ENCODE data around the gene PTGR2. TPM values are rescaled to one million over a fixed set of nuclear protein-coding genes. Genes with fewer than 3 reads are reported as not detected.

Gene PTGR2
- total RNA-seq, 1 experiment from 2014 or later = 16.0 TPM

- no TSS peak for BruUV-seq (replicated peaks)
- POLR2A ChIA-PET (ENCODE audit: low non-redundant PET) = no interaction called here
Observed at GRCh38 chr14:73811164-73811503, 40.5 kb upstream of the PTGR2 start.

DNA sequence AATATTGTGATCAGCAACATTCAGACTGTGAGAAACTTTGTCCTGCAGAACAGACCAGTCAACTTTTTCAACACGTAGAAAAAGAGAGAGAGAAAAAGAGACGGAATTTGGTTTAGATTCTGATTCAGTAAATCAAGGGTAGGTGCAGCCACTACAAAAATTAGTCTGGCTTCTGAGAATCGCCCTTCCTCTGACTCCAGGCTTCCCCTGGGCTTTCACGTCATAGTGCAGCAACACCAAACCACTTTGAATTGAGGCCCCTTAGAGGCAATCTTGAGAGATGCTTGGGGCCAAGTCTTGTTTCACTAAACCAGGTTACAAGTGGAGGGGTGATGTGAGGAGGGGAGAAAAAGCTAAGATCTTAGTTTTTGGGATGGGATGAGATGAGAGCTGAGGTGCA is 37.5 kb upstream of the PTGR2 start:
- Histone ChIP-seq H3K9me3 (ENCODE audit: low read depth, low read length, poor library complexity, severe bottlenecking) (no peaks in the 10 kb centered on the region), H3K4me3 (ENCODE audit: low read depth, low read length, poor library complexity, severe bottlenecking) (no peak overlapping the region), H3K4me1 (ENCODE audit: insufficient read depth, low read length, poor library complexity, severe bottlenecking) (no peaks in the 10 kb centered on the region), H3K27me3 (replicated peaks; ENCODE audit: insufficient read depth, low read depth, low read length, poor library complexity) (no peaks in the 10 kb centered on the region), H3K27ac (ENCODE audit: low read depth, low read length, poor library complexity, severe bottlenecking) (no peak overlapping the region), H3K36me3 (ENCODE audit: insufficient read depth, low read length, poor library complexity, severe bottlenecking) (no peaks in the 10 kb centered on the region)
- BruUV-seq (replicated peaks) = no TSS peak
- TF ChIP-seq CTCF (conservative IDR thresholded peaks at IDR 0.05; ENCODE audit: low read depth, low read length) = no peak
- TF ChIP-seq EZH2 (IDR thresholded peaks at IDR 0.05; ENCODE audit: borderline replicate concordance, low read depth, low read length, poor library complexity, severe bottlenecking) = no peak
- intact Hi-C loops (cut with micrococcal nuclease; ENCODE audit: unreplicated experiment) = no loop called here
- ChIA-PET POLR2A (ENCODE audit: low non-redundant PET) (no interaction called here), CTCF (no interaction called here)
- DNase-seq (ENCODE audit: low spot score) = no peak

More at GRCh38 chr14:73811164-73811503, 40.5 kb upstream of the PTGR2 start:
- Histone ChIP-seq H3K36me3 (ENCODE audit: insufficient read depth, low read length, poor library complexity, severe bottlenecking) (no peaks in the 10 kb centered on the region), H3K4me3 (ENCODE audit: low read depth, low read length, poor library complexity, severe bottlenecking) (no peak overlapping the region), H3K4me1 (ENCODE audit: insufficient read depth, low read length, poor library complexity, severe bottlenecking) (no peaks in the 10 kb centered on the region), H3K27me3 (replicated peaks; ENCODE audit: insufficient read depth, low read depth, low read length, poor library complexity) (no peaks in the 10 kb centered on the region), H3K27ac (ENCODE audit: low read depth, low read length, poor library complexity, severe bottlenecking) (no peak overlapping the region), H3K9me3 (ENCODE audit: low read depth, low read length, poor library complexity, severe bottlenecking) (no peaks in the 10 kb centered on the region)
- intact Hi-C loops (cut with micrococcal nuclease; ENCODE audit: unreplicated experiment) = no loop called here
- no peak for DNase-seq (ENCODE audit: low spot score)
- CTCF ChIA-PET = no interaction called here
- no peak for TF ChIP-seq CTCF (conservative IDR thresholded peaks at IDR 0.05; ENCODE audit: low read depth, low read length)
- no peak for TF ChIP-seq EZH2 (IDR thresholded peaks at IDR 0.05; ENCODE audit: borderline replicate concordance, low read depth, low read length, poor library complexity, severe bottlenecking)

GRCh38 chr14:73815849-73816248 is 35.8 kb upstream of the PTGR2 start:
- CTCF ChIA-PET = no interaction called here
- Histone ChIP-seq H3K9me3 (ENCODE audit: low read depth, low read length, poor library complexity, severe bottlenecking) (no peaks in the 10 kb centered on the region), H3K27ac (ENCODE audit: low read depth, low read length, poor library complexity, severe bottlenecking) (no peak overlapping the region), H3K36me3 (ENCODE audit: insufficient read depth, low read length, poor library complexity, severe bottlenecking) (no peaks in the 10 kb centered on the region), H3K27me3 (replicated peaks; ENCODE audit: insufficient read depth, low read depth, low read length, poor library complexity) (no peaks in the 10 kb centered on the region), H3K4me1 (ENCODE audit: insufficient read depth, low read length, poor library complexity, severe bottlenecking) (no peaks in the 10 kb centered on the region), H3K4me3 (ENCODE audit: low read depth, low read length, poor library complexity, severe bottlenecking) (no peak overlapping the region)
- no TSS peak for BruUV-seq (replicated peaks)
- intact Hi-C loops (cut with micrococcal nuclease; ENCODE audit: unreplicated experiment) = no loop called here
- no peak for TF ChIP-seq EZH2 (IDR thresholded peaks at IDR 0.05; ENCODE audit: borderline replicate concordance, low read depth, low read length, poor library complexity, severe bottlenecking)
- POLR2A ChIA-PET (ENCODE audit: low non-redundant PET) = no interaction called here
- DNase-seq (ENCODE audit: low spot score) = no peak

- intact Hi-C loops (cut with micrococcal nuclease; ENCODE audit: unreplicated experiment) = no loop called here
- CTCF ChIA-PET = no interaction called here
- TF ChIP-seq CTCF (conservative IDR thresholded peaks at IDR 0.05; ENCODE audit: low read depth, low read length) = no peak
- no peak for TF ChIP-seq EZH2 (IDR thresholded peaks at IDR 0.05; ENCODE audit: borderline replicate concordance, low read depth, low read length, poor library complexity, severe bottlenecking)
Observed at GRCh38 chr14:73816393-73816816, 35.2 kb upstream of the PTGR2 start.

More at GRCh38 chr14:73816393-73816816, 35.2 kb upstream of the PTGR2 start:
- no peak overlapping the region for H3K27ac ChIP-seq (ENCODE audit: low read depth, low read length, poor library complexity, severe bottlenecking)
- H3K4me1 ChIP-seq (ENCODE audit: insufficient read depth, low read length, poor library complexity, severe bottlenecking) = no peaks in the 10 kb centered on the region
- H3K4me3 ChIP-seq (ENCODE audit: low read depth, low read length, poor library complexity, severe bottlenecking) = no peak overlapping the region
- no peaks in the 10 kb centered on the region for H3K36me3 ChIP-seq (ENCODE audit: insufficient read depth, low read length, poor library complexity, severe bottlenecking)
- H3K27me3 ChIP-seq (replicated peaks; ENCODE audit: insufficient read depth, low read depth, low read length, poor library complexity) = no peaks in the 10 kb centered on the region
- no peaks in the 10 kb centered on the region for H3K9me3 ChIP-seq (ENCODE audit: low read depth, low read length, poor library complexity, severe bottlenecking)
- POLR2A ChIA-PET (ENCODE audit: low non-redundant PET) = interaction anchor here (0.7 kb wide), 1 partner anchor 133 kb away, joined by 3 read pairs; no protein-coding TSS in a partner anchor
- no TSS peak for BruUV-seq (replicated peaks)
- no peak for DNase-seq (ENCODE audit: low spot score)
